Measurements from ENCODE around the gene SUSD3.

- TF ChIP-seq, protein P1, sequence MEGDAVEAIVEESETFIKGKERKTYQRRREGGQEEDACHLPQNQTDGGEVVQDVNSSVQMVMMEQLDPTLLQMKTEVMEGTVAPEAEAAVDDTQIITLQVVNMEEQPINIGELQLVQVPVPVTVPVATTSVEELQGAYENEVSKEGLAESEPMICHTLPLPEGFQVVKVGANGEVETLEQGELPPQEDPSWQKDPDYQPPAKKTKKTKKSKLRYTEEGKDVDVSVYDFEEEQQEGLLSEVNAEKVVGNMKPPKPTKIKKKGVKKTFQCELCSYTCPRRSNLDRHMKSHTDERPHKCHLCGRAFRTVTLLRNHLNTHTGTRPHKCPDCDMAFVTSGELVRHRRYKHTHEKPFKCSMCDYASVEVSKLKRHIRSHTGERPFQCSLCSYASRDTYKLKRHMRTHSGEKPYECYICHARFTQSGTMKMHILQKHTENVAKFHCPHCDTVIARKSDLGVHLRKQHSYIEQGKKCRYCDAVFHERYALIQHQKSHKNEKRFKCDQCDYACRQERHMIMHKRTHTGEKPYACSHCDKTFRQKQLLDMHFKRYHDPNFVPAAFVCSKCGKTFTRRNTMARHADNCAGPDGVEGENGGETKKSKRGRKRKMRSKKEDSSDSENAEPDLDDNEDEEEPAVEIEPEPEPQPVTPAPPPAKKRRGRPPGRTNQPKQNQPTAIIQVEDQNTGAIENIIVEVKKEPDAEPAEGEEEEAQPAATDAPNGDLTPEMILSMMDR (IDR thresholded peaks at IDR 0.05), result no peak
- no peak for TF ChIP-seq POLR2A (IDR thresholded peaks at IDR 0.05)
Observed at GRCh38 chr9:93093877-93094657, 35.6 kb downstream of the SUSD3 start.

Data from Peyer's patch (tissue), 4 donors.